ACHN (cell line): ENCODE measurements around the gene DPYD.

Experiments
- DNase-seq: peaks from one replicate; pipeline ENCODE4 v3.0.0-alpha.2; 2015
- in situ Hi-C: cut with HindIII; loops from 2 replicates; pipeline ENCODE4 v1.10.0; 2017; ENCODE audit warnings: low sequenced_read_pairs, low pct_ligation_motif_present, low pct_unique_long_range_greater_than_20kb

Gene DPYD

DNA sequence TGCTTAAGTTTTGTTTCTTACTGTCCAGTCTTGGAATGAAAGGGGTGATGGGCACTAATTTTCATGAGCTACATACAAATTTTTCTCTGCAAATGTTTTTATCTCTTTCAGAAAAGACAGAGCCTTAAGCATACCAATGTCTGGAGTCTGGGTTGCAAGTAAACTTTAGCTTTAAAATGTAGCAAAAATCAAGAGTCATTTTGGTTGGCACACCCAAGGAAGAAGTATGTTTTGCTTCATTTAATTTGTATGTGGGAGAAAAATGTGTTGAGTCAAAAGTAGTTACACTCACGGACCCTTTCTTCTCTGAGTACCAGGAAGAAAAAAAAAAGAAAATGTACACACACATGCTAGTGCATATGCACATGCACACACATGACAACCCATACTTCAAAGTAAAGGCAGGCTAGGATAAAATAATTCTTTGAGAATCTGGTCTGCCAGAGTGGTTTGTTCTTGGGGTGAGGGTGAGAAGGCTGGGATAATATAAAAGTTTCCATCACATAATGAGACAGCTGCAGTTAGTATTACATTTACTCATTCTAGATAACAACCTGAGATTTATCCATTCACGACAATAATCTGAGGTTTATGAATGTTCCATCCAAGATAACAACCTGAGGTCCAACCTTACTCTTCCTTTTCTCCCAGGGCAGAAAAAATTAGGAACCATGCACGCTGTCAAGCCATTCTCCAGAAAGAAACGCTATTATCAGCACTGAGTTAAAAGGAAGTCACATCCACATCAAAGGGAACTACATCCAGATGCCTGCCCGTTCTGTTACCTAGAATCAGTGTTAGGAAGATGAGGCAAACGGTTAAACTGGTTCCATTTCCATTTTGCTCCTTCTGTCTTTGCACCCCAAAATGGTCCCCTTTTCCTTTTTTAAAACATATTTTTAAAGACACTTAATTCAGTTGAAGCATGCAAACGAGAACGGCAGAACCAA is 9.3 kb downstream of the DPYD start:
- DNase-seq, result no peak
- in situ Hi-C loops, result no loop called here

- DNase-seq, result no peak
- in situ Hi-C loops, result no loop called here
Measured at GRCh38 chr1:97909266-97909665, 11.6 kb downstream of the DPYD start.

DNA sequence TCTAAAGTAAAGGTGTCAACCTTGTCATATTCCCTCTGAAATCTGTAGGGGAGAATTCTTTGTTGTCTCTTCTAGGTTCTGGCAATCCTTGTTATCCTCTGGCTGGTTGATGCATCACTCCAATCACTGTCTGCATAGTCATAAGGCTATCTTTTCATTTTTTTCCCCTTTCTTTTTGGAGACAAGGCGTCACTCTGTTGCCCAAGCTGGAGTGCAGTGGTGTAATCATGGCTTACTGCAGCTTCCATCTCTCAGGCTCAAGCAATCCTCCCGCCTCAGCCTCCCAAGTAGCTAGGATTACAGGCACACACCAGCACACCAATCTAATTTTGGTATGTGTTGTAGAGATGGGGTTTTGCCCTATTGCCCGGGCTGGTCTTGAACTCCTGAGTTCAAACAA is 12.9 kb downstream of the DPYD start:
- no peak for DNase-seq
- in situ Hi-C loops, result no loop called here

DNA sequence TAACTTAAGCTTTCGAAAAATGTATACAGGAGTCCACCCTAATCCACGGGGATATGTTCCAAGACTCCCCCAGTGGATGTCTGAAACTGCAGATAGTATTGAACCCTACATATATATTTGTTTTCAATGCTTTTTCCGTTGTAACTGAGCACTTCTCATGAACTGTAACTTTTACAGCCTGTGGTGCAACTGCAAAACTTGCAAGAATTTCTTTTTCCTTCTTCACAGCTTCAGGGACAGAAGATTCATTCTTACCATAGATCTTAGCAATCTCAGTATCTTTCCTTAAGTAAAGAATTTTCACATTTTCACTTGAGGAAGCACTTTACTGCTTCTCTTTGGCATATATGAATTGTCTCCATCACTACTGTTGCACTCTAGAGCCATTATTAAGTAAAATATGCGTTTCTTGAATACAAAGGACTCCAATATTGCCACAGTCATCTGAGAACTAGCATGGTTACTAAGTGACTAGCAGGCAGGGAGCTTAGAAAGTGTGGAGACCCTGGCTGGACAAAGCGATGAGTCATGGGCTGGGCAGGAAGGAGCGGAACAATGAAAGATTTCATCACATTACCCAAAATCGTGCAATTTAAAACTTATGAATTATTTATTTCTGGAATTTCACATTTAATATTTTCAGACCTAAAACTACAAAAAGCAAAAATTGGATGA is 14.1 kb downstream of the DPYD start:
- peak; percentile 81 for DNase-seq

DNA sequence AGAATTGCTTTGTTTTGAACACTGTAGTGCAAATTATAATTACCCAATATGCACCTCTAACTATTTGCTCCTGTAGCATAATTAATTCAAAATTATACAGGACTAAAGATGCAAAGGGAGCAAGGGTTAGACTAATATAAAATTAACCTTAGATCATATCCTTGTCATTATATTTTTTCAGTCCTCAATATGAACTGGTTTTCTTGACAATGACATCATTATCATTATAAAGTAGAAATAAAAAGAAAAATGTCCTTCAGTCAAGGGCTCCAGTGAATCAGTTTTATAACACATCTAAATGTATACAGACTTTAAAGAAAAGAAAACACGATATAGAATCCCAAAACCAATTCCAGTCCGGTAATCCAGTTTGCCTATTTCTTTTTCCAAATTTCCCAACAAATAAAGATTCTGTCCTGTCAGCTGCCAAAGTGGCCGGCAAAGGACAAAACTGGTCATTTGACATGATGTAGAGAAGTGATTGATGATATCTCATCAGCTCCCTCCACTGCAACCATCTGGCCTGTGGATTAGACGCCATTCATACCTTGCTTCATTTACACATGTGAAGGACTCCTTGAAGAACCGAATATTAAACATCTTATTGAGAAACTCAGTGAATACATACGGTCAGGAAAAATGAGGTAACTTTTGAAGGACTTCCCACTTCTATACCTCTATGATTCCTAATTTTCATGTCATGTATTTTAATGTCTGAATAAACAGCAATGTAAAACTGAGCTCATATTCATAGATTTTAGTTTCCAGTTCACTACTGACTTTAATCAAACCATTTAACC is 15.5 kb downstream of the DPYD start:
- in situ Hi-C loops, result no loop called here
- DNase-seq, result no peak

More for the DNA sequence above, 14.1 kb downstream of the DPYD start:
- in situ Hi-C loops, result no loop called here

DNA sequence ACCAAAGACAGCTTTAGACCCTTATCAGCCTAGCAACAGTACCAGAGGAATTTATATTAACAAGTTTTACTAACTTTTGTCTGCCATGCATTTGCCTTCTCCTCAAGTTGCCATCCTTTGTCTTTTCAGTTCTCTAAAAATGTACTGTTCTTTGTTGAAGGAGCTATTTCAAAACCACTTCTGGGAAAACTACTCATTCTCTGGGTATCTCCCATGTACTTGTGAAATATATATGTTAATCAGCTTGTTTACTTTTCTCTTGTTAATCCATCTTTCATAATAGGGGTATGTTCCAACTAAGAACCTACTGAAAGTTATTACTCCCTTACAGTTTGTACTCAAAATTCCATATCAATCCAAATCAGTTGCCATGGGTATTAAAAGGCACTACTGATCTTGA is 16.3 kb downstream of the DPYD start:
- no peak for DNase-seq
- in situ Hi-C loops, result no loop called here

- no peak for DNase-seq
- in situ Hi-C loops, result no loop called here
Measured at GRCh38 chr1:97903626-97904025, 17.2 kb downstream of the DPYD start.

- in situ Hi-C loops, result no loop called here
- no peak for DNase-seq
Measured at GRCh38 chr1:97902067-97902466, 18.8 kb downstream of the DPYD start.

DNA sequence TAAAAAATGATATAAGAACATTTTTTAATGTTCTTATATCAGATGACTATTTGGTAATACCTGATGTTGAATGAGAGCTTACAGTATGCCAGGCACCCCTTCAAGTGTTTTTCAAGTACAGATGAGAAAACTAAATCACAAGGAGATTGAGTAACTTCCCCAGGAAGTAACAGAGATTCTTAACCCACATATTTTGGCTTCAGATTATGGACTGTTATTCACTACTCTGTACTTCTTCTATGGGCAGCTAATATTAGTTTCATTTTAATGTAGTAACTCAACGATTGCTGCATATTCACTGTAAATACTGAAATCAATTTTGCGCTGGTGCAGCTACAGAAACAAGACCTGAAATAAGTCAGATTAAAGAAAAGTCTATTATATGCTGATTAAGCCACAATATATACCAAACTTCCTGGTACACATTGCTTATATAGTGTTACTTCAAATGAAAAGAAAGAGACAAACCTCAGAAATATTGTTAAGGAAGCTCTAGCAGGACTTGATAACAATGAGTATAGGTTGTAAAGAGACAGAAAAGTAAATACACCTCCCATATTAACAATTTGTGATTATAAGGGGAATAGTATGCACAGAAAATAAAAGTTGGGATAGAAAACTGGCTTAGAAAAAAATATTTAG is 19.7 kb downstream of the DPYD start:
- in situ Hi-C loops, result no loop called here
- DNase-seq, result no peak

- DNase-seq, result no peak
- in situ Hi-C loops, result no loop called here
Measured at GRCh38 chr1:97898948-97899347, 21.9 kb downstream of the DPYD start.

- in situ Hi-C loops, result no loop called here
- no peak for DNase-seq
Measured at GRCh38 chr1:97895278-97895677, 25.6 kb downstream of the DPYD start.

DNA sequence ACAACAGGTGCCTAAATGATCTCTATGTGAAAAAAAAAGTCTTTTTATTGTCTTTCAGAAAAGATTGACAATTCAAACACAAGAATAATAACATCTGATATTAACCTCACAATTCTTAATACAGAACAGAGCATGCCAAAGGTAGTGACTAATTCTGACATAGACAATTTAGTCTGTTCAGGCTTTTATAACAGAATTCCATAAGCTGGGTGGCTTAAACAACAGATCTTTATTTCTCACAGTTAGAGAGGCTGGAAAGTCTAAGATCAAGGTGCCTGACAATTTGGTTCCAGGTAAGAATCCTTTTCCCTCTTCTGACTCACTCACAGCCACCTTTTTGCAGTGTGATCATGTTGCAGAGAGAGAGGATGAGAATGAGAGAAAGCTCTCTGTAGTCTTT is 27.0 kb downstream of the DPYD start:
- in situ Hi-C loops, result no loop called here

DNA sequence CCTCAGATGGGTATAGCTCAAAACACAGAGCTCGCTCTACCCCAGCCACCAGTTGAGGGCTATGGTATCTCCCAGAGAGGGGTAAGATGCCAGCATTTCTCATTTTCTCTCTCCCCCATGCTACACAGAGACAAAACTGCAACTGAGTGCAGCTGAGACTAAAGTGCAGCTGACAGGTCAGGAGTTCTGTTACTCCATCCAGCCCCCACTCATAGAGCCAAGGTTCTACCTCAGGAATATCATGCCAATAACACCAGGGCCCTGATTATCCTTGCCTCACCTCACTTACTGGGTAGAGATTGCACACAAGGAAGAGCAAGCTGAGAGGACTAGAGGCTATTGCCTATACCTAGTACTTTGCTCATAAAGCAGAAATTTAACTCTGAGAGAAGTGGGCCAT is 34.6 kb downstream of the DPYD start:
- in situ Hi-C loops, result no loop called here
- DNase-seq, result no peak

More for the DNA sequence above, 27.0 kb downstream of the DPYD start:
- DNase-seq, result no peak

GRCh38 chr1:97883823-97884222 is 37.0 kb downstream of the DPYD start:
- no peak for DNase-seq
- in situ Hi-C loops, result no loop called here

- DNase-seq, result no peak
Measured at GRCh38 chr1:97877307-97877706, 43.5 kb downstream of the DPYD start.

DNA sequence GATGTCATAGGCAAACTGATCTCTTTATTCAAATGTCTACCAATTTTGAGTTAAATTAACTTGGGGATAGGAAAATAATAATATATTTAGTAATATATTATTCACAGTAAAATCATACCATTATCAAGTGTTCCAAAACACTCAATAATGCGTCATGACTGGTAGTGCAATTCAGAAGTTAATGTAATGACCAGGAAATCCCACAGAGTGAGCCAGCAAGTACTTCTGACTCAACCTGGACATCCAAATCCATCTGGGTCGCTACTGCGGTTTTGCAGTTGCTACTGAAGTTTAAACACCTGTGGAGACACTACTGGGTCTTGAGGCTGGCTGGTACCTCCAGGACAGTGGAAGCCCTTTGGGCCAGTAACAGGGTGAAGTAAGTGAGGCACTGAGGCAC is 44.8 kb downstream of the DPYD start:
- in situ Hi-C loops, result no loop called here
- DNase-seq, result no peak

More at GRCh38 chr1:97877307-97877706, 43.5 kb downstream of the DPYD start:
- in situ Hi-C loops, result no loop called here

GRCh38 chr1:97870589-97870988 is 50.2 kb downstream of the DPYD start:
- in situ Hi-C loops, result no loop called here
- DNase-seq, result no peak

DNA sequence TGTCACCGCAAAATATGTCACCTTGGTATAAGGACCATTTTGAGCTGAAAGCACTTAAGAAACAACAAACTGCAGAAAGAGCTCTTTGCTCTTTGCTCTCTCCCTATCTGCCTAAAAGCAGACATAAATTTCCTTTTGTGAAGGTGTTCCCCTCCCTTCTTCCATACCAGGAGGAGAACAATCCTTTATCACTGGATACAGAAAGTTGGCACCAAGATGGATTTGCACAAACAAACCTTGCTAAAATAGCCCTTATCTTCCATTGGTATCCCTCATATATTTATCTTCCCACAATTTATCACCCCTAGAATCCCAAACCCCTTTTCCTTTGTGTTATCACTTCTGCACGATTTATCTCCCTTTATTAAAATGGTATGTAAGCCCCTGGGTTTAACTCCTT is 51.4 kb downstream of the DPYD start:
- in situ Hi-C loops, result no loop called here
- DNase-seq, result no peak

- DNase-seq, result no peak
- in situ Hi-C loops, result no loop called here
Measured at GRCh38 chr1:97867127-97867526, 53.7 kb downstream of the DPYD start.
